GM21515 (cell line): Measurements from ENCODE around the gene NAPB.
"Not testable (repeated sequence)": the region's sequence is repeated elsewhere in the genome, so short reads cannot be mapped to it uniquely, and the experiment has no call there.

ENCODE experiments used
- ATAC-seq: cut with Tn5 transposase; IDR thresholded peaks from one replicate; pipeline ENCODE4 v1.9.1; 2021; ENCODE audit not compliant: unreplicated experiment

NAPB gene

GRCh38 chr20:23420943-23421931 lies at the start of gene NAPB:
TSS of gene NAPB (minus strand) at chr20:23421488. CDS start at chr20:23421402, 86 bp downstream.
- peak; percentile 96 for ATAC-seq

GRCh38 chr20:23466961-23467360 lies 45.7 kb upstream of the NAPB start:
- not testable (repeated sequence) for ATAC-seq

- ATAC-seq = no peak
Measured at GRCh38 chr20:23461180-23461579, 39.9 kb upstream of the NAPB start.

GRCh38 chr20:23459461-23460150 lies 38.3 kb upstream of the NAPB start:
- ATAC-seq = no peak

DNA sequence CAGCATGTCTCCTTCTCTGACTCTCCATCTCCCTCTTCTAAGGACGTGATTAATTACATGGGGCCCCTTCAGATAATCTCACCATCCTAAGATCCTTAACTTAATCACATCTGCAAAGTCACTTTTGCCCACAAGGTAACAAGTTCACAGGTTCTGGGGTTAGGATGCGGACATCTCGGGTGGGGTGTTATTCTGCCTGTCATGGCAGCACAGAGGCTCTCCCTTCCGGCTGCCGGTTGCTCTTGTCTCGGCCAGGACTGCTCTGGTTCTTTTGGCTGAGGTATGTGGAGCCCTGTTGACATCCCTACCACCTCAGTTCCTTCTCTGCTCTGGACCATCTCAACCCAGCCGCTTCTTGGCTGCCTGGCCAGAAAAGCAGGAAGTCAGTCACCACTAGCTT lies 35.6 kb upstream of the NAPB start:
- ATAC-seq = no peak

DNA sequence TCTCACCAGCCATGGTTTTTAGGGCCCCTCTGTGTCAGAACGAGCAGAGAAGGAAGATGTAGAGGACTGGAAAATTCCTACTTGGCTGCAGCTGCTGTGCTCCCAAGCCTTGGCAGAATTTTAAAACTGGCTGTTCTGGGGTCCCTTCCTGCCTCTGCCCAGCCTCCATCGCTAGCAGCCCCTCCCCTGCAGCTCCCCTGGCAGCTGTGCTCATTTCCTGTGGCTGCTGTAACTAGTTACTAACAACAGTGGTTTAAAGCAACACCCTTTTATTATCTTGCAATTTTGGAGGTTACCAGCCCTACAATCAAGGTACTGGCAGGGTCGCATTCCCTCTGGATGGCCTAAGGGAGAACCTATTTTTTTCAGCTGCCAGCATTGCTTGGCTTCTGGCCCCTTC lies 35.1 kb upstream of the NAPB start:
- ATAC-seq = no peak

GRCh38 chr20:23455639-23456038 lies 34.4 kb upstream of the NAPB start:
- ATAC-seq = no peak

DNA sequence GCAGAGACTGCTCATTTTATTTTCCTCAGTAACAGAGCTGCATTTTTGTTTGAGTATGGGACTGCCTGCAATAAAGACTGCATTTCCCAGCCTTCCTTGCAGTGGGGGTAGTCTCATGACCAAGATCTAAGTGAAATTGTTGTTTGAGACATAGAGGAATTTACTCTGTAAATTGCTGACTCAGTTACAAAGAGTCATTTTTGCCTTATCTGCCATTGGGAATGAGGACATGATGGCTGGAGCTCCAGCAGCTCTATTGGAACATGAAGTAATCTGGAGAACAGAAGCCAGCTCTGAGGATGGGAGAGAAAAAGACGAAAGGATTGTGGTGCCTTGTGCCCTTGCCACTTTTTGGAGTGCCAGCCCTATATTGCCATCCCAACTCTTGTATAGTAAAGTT lies 33.5 kb upstream of the NAPB start:
- ATAC-seq = no peak

DNA sequence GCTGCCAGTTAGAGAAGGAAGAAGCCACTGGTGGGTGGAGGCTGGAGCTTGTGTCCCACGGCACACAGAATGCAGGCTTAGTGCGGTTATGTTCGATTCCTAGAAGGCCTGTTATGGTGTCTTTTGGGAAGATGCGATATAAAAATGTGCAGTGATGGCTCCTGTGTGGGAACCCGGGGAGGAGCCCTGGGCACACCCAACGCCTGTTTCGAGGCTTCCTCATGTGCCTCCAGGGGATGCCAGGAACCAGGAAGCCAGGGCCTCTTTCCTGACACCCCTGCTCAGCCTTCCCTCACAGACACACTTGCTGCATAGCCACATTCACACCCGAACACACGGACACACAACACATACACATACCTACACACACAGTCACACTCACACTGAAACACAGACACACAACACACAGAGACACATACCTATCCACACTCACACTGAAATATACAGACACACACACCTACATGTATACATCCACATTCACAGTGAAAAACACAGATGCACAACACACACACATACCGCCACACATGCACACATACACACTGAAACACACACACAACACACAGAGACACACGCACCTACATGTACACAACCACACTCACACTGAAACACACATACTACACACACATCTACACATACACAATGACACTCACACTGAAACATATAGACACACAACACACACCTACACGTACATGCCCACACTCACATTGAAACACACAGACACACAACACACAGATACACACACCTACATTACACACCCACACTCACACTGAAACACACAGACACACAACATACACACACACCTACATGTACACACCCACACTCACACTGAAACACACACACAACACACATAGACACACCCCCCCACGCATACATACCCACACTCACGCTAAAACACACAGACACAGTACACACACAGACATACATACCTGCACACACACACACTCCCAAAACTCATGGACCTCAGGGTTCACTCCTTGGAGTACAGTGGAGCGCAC lies 32.6 kb upstream of the NAPB start:
- ATAC-seq = no peak

GRCh38 chr20:23452776-23453175 lies 31.5 kb upstream of the NAPB start, which contains the start of gene CST11:
TSS of gene CST11 (minus strand) at chr20:23452876. CDS start at chr20:23452811, 65 bp downstream.
- no peak for ATAC-seq

DNA sequence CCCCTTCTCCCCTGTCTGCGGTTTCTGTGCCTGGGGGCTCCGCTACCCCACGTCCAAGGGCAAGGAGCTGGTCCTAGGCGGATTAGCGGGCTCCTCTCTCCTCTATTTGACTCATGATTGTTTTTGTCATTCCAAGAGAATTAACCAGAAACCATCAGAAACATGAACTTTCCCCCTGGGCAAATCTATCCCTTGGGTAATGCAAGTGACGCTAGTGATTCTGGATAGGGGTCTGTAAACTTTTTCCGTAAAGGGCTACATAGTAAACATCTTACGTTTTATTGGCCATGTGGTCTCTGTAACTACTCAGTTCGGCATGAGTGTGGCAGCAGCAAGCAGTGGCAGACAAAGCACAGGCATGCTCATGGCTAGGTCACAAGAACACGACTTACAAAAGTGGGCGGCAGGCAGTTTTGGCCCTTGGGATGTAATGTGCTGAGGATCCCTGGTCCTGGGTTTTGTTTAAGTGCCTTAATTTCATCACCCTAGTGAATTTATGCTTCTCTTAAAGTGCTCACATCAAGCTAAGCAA lies 30.7 kb upstream of the NAPB start:
- ATAC-seq = no peak

- ATAC-seq = no peak
Measured at GRCh38 chr20:23450877-23451276, 29.6 kb upstream of the NAPB start.

DNA sequence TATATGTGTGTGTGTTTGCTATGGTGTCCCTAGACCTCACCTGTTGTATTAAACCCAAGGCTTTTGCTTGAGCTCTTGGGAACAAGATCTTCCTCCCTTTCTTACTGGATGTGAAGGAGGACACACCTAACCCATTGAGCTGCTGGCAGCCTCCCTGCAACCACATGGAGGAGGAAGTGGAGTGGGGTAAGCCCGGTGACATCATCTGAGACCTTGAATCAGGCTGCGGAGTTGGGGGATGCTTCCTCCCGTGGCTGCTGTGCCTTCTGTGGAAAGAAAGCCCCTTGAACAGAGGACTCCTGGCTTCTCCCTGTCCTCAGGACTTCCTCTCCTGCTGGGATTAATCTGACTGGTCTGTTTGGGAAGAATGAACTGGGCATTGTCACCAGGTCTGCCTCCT lies 28.1 kb upstream of the NAPB start:
- no peak for ATAC-seq

DNA sequence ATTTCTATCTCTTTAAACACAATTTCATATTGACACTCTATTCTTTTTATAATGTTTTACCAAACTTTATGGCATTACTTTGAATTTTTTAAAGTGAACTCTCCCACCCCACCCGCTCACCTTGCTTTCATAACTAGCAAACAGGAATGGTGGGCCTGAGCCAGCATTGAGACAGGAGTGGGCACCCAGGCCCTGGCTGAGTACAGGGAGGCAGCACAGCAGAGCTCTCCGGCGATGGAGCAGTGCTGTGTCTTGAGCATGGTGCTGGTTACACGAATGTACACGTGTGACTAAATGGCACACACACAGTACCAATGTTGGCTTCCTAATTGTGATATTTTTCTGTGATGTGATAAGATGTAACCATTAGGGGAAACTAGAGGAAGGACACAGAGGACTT lies 26.9 kb upstream of the NAPB start:
- ATAC-seq = no peak

DNA sequence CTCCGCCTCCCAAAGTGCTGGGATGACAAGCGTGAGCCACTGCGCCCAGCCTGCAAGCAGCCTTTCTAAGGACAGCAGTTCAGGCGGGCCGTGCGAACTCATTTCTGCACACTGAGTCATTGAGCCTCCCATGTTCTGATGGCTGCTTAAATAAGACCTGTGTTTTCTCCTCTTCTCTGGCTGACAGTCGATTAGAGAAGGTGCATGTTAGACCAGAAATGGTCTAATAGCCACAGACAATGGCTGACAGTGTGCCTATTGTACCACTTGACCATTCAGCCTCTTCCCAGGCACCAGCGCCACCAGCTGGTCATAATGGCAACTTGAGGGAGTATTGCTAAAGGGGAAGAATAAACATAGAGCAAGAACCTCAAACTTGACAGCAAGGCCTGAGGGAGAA lies 25.2 kb upstream of the NAPB start:
- ATAC-seq = no peak

DNA sequence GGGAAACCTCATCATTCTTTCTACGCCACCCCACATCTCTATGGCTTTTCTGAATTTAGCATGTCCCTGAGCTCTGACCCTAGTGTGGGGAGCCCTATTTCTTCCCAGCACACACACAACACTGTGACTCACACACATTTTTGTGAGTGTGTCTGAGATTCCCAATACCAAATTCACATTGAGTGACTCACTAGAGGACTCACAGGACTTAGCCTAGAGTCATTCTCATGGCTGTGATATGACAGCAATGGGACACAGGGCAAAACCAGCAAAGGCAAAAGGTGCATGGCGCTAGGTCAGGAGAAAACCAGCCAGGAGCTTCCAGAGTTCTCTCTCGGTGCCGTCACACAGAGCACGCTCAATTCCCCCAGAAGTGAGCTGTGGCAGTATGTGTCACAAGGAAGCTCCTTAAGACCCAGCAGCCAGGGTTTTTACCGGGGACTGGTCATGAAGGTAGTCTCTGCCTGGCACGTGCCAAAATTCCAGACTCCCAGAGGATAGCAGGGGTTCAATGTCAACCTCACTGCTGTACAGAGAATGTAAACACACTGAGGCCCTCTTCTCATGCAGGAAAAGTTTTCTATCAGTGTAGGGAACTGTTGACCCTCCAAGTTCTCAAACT lies 24.4 kb upstream of the NAPB start:
- ATAC-seq = no peak

DNA sequence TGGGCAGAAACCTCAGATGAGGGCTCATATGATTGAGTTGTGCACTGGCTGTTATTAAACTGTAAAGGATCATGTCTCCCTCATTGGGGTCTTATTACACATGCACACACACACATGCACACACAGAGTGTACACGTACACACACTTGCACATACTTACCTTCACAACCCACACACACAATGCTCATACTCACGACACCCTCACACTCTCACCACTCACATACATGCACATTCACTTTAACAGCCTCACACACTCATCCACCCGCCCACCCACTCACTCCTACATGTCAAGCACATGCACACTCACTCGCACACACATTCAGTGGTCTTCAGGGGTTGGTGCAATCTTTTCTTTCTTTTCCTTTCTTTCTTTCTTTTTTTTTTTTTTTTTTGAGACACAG lies 23.6 kb upstream of the NAPB start:
- no peak for ATAC-seq

- ATAC-seq = no peak
Measured at GRCh38 chr20:23442436-23442835, 21.1 kb upstream of the NAPB start.

- no peak for ATAC-seq
Measured at GRCh38 chr20:23441850-23442313, 20.6 kb upstream of the NAPB start.

- no peak for ATAC-seq
Measured at GRCh38 chr20:23440004-23440403, 18.7 kb upstream of the NAPB start.
